Lung (tissue), 12 donors: ENCODE measurements around the gene NHERF2. TPM values are rescaled to one million over a fixed set of nuclear protein-coding genes. Genes with fewer than 3 reads are reported as not detected.

ENCODE experiments used
- ATAC-seq: fragments of 200-7000 bp; cut with Tn5 transposase; one replicate; pipeline ENCODE4 v1.9.1; 2020; ENCODE audit warnings: moderate number of reproducible peaks; ENCODE audit not compliant: insufficient read depth, low FRiP score
- DNase-seq, 3 donors: peaks; one replicate each; pipeline ENCODE4 v3.0.0-alpha.2; 2013 to 2017
- H3K27ac ChIP-seq, 2 donors: one replicate each; pipeline ENCODE4 v1.5.1; 2013; ENCODE audit warnings: mild to moderate bottlenecking in 2 of 2, moderate library complexity in 2 of 2, control low read depth in 1 of 2, inconsistent platforms in 1 of 2, low read depth in 1 of 2, low read length in 1 of 2
- H3K27me3 ChIP-seq, 3 donors: one replicate each; pipeline ENCODE4 v1.5.1; 2013; ENCODE audit warnings: low read length in 2 of 3; ENCODE audit not compliant: control insufficient read depth in 3 of 3, insufficient read depth in 3 of 3
- H3K36me3 ChIP-seq, 4 donors: one replicate each; pipeline ENCODE4 v1.5.1; 2013; ENCODE audit warnings: low read length in 4 of 4, mild to moderate bottlenecking in 1 of 4, moderate library complexity in 1 of 4; ENCODE audit not compliant: control insufficient read depth in 4 of 4, insufficient read depth in 4 of 4
- H3K4me1 ChIP-seq, 5 donors: one replicate each; pipeline ENCODE4 v1.5.1; 2013; ENCODE audit warnings: low read length in 5 of 5, mild to moderate bottlenecking in 2 of 5, moderate library complexity in 1 of 5; ENCODE audit not compliant: control insufficient read depth in 5 of 5, insufficient read depth in 5 of 5
- H3K4me3 ChIP-seq: one replicate; pipeline ENCODE4 v1.5.1; 2013; ENCODE audit warnings: mild to moderate bottlenecking, control low read depth, moderate library complexity
- H3K9ac ChIP-seq, 2 donors: one replicate each; pipeline ENCODE4 v1.5.1; 2013; ENCODE audit warnings: low read length in 2 of 2, control low read depth in 1 of 2; ENCODE audit not compliant: insufficient read depth in 1 of 2
- H3K9me3 ChIP-seq, 4 donors: one replicate each; pipeline ENCODE4 v1.5.1; 2013; ENCODE audit warnings: low read length in 3 of 4, mild to moderate bottlenecking in 1 of 4, moderate library complexity in 1 of 4; ENCODE audit not compliant: control insufficient read depth in 4 of 4, insufficient read depth in 3 of 4
- CTCF ChIP-seq: IDR thresholded peaks from 2 replicates; pipeline ENCODE4 v1.5.1; 2012; ENCODE audit warnings: mild to moderate bottlenecking; ENCODE audit errors: control extremely low read depth, extremely low read depth
- WGBS, 2 donors: extraction: QIAGEN DNeasy Blood & Tissue Kit; methylation state at CpG; one replicate each; pipeline ENCODE4 v1.1.7; 2013; 5-methylcytosine and 5-hydroxymethylcytosine counted together
- polyA plus RNA-seq, 2 donors: library from polyadenylated mRNA; stranded (reverse); fragments of 200-250 nt; gene quantifications; one replicate each; pipeline ENCODE4 v1.2.1, GENCODE V29; 2013
- total RNA-seq, 2 donors: library from RNA; depleted of rRNA in 1 of 2; stranded (reverse); fragments of >200 nt in 1 of 2; gene quantifications; one replicate each; pipeline ENCODE4 v1.2.1, GENCODE V29; 2014 to 2021
- donor health status: control.
- donor health status: control.
- donor health status: Bipolar disorder and iron deficiency.
- donor health status: healthy.
- donor health status: DM: yes; HTN: yes; CAD: no.

The NHERF2 gene
- total and polyA plus RNA-seq, 4 donors, result 142 to 468 (median 245) TPM

GRCh38 chr16:1980770-1981087 lies 46.0 kb upstream of the NHERF2 start:
- Histone ChIP-seq H3K4me3 (no peak overlapping the region), H3K9me3 (peaks cover 0 to 21% (median 0%) of the 10 kb centered on the region in 4 donors), H3K9ac (no peak overlapping the region), H3K4me1 (peaks cover 0 to 17% (median 7%) of the 10 kb centered on the region in 5 donors), H3K36me3 (peaks cover 0 to 30% (median 12%) of the 10 kb centered on the region in 4 donors), H3K27ac (no peak overlapping the region), H3K27me3 (peaks cover 0 to 46% (median 33%) of the 10 kb centered on the region in 3 donors)
- ATAC-seq (no peak), DNase-seq (no peak)
- 22 to 28% methylated on average over 16 of the region's 16 CpGs for WGBS, 2 donors
- TF ChIP-seq CTCF, result no peak

GRCh38 chr16:1981398-1981836 lies 45.3 kb upstream of the NHERF2 start, which contains the start of gene NOXO1:
Gene NOXO1 (minus strand): TSS chr16:1981469. CDS start chr16:1981179, 290 bp downstream.
- DNase-seq, result no peak
- Histone ChIP-seq H3K27me3 (peaks cover 0 to 46% (median 33%) of the 10 kb centered on the region in 3 donors), H3K36me3 (peaks cover 0 to 30% (median 16%) of the 10 kb centered on the region in 4 donors), H3K9me3 (peaks cover 0 to 17% (median 0%) of the 10 kb centered on the region in 4 donors), H3K4me3 (no peak within 1 kb of the TSS), H3K9ac (no peak within 1 kb of the TSS), H3K27ac (no peak within 1 kb of the TSS), H3K4me1 (peaks cover 0 to 17% (median 7%) of the 10 kb centered on the region in 5 donors)
- WGBS, 2 donors, result 28 to 34% methylated on average over 6 of the region's 6 CpGs
- TF ChIP-seq CTCF, result no peak
- ATAC-seq, result no peak

- no peak for TF ChIP-seq CTCF
- no peak for ATAC-seq
- Histone ChIP-seq H3K9ac (no peak overlapping the region), H3K9me3 (peaks cover 0 to 11% (median 0%) of the 10 kb centered on the region in 4 donors), H3K36me3 (peaks cover 0 to 29% (median 16%) of the 10 kb centered on the region in 4 donors), H3K4me1 (peaks cover 0 to 17% (median 7%) of the 10 kb centered on the region in 5 donors), H3K27me3 (peaks cover 0 to 46% (median 33%) of the 10 kb centered on the region in 3 donors), H3K4me3 (no peak overlapping the region), H3K27ac (no peak overlapping the region)
- 48 to 69% methylated on average over 5 of the region's 5 CpGs for WGBS, 2 donors
- DNase-seq, result no peak
Observed at GRCh38 chr16:1982013-1982433, 44.7 kb upstream of the NHERF2 start.
